GM19467 (cell line): ENCODE measurements around the gene LRRC26.

Source experiments
- ATAC-seq: cut with Tn5 transposase; IDR thresholded peaks from one replicate; pipeline ENCODE4 v1.9.1; 2021; ENCODE audit warnings: mild to moderate bottlenecking, moderate library complexity; ENCODE audit not compliant: unreplicated experiment

The LRRC26 gene

GRCh38 chr9:137199411-137200121 lies 29.7 kb upstream of the LRRC26 start:
- no peak for ATAC-seq

GRCh38 chr9:137198902-137199283 lies 29.0 kb upstream of the LRRC26 start:
- ATAC-seq: no peak

- no peak for ATAC-seq
Observed at GRCh38 chr9:137198051-137198901, 28.4 kb upstream of the LRRC26 start.

- no peak for ATAC-seq
Observed at GRCh38 chr9:137195525-137196220, 25.8 kb upstream of the LRRC26 start.

GRCh38 chr9:137194909-137195308 lies 25.1 kb upstream of the LRRC26 start:
- no peak for ATAC-seq

GRCh38 chr9:137194388-137194787 lies 24.5 kb upstream of the LRRC26 start:
- no peak for ATAC-seq

- ATAC-seq: no peak
Observed at GRCh38 chr9:137193771-137194170, 23.9 kb upstream of the LRRC26 start.

GRCh38 chr9:137192859-137193258 lies 23.0 kb upstream of the LRRC26 start:
- ATAC-seq: no peak

GRCh38 chr9:137192448-137192780 lies 22.6 kb upstream of the LRRC26 start:
- no peak for ATAC-seq

GRCh38 chr9:137191691-137192447 lies 22.0 kb upstream of the LRRC26 start:
- no peak for ATAC-seq

- no peak for ATAC-seq
Observed at GRCh38 chr9:137191245-137191644, 21.4 kb upstream of the LRRC26 start.

- no peak for ATAC-seq
Observed at GRCh38 chr9:137190315-137190856, 20.5 kb upstream of the LRRC26 start.

- no peak for ATAC-seq
Observed at GRCh38 chr9:137189297-137190295, 19.7 kb upstream of the LRRC26 start.

- ATAC-seq: peak; percentile 74
Observed at GRCh38 chr9:137188490-137189296, 18.8 kb upstream of the LRRC26 start, which contains the start of the genes ANAPC2 and SSNA1. TSS of gene ANAPC2 (minus strand) at chr9:137188560. CDS start at chr9:137188532, 28 bp downstream. TSS of gene SSNA1 (plus strand) at chr9:137188676. CDS start at chr9:137188727, 51 bp downstream.

- ATAC-seq: no peak
Observed at GRCh38 chr9:137188086-137188489, 18.2 kb upstream of the LRRC26 start.

- no peak for ATAC-seq
Observed at GRCh38 chr9:137187386-137187785, 17.5 kb upstream of the LRRC26 start.

GRCh38 chr9:137186385-137186784 lies 16.5 kb upstream of the LRRC26 start:
- no peak for ATAC-seq

GRCh38 chr9:137185921-137186320 lies 16.1 kb upstream of the LRRC26 start:
- no peak for ATAC-seq
